Measurements from ENCODE around the gene ACTR1B.

The ACTR1B gene

DNA sequence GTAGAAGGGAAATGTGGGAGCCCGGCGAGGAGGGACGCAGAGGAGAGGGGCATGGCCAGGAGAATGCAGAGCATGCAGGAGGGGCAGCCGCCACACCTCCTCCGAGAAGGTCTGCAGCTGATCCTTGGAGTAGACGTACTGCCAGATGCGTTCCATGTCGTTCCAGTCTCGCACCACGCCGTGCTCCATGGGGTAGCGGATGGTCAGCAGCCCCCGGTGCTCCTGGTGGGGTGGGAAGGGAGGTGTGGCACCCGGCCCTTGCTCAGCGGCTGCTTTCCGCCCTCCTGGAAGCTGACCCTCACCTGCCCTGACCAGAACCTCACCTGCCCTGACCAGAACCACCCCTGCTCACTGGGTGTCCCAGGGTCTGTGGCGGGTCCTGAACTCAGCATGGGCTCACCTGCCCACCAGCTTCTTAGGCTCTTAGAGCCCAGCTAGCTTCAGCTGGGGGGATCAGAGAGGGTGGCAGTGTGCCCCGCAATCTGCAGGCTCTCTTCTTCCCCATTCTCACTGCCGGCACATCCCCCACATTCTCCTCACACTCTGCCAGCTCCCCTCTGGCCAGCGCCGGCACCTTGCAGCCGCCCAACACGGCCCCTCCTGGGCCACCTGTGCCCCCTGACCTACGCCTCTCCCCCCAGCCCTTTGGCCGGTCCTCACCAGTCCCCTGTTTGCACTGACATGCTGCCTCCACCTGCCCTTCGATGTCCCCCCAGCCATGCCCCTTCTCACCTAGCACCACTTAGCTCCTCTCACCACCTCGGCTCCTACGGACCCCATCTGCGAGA is 4.4 kb downstream of the ACTR1B start:
- TF ChIP-seq CTCF (IDR thresholded peaks at IDR 0.05; ENCODE audit: extremely low read depth, insufficient read depth, missing control alignments) = no peak
- DNase-seq (ENCODE audit: low spot score) = no peak
- in situ Hi-C loops (cut with MboI; ENCODE audit: low pct_unique_long_range_greater_than_20kb, low sequenced_read_pairs, unreplicated experiment) = loop anchor here (25.0 kb wide), 1 partner anchor 1597 kb away; no protein-coding TSS in a partner anchor

GRCh38 chr2:97658691-97659157 is 5.1 kb downstream of the ACTR1B start:
- in situ Hi-C loops (cut with MboI; ENCODE audit: low pct_unique_long_range_greater_than_20kb, low sequenced_read_pairs, unreplicated experiment) = loop anchor here (25.0 kb wide), 1 partner anchor 1596 kb away; no protein-coding TSS in a partner anchor
- TF ChIP-seq CTCF (IDR thresholded peaks at IDR 0.05; ENCODE audit: extremely low read depth, insufficient read depth, missing control alignments) = no peak
- DNase-seq (ENCODE audit: low spot score) = no peak

DNA sequence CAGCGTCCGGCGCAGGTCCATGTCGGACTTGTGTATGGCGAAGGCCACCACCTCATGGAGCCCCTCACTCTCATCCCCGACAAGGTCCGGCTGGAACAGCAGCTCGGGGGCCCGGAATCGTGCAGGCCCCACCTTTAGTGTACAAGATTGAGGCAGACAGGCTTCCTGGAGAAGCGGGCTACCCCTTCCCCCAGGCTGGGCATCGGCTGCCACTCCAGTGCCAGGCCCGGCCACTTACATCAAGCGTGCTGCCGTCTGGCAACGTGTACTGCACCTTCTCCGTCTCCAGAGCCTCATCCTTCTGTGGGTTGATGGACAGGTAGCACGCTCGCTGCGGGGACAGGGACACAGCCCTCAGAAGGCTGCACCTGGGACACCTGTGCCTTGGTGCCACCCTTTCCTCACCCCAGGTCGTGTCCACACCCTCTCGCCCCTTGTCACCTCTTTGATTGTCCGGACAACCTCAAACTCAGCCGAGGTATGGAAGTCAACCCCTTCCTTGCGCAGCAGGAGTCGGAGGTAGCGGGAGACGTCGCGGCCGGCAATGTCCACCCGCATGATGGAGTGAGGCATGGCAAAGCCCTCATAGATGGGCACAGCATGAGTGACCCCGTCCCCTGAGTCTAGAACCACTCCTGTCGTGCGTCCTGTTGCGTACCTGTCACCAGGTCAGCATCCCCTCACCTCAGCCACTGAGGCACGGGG is 5.7 kb downstream of the ACTR1B start:
- no peak for TF ChIP-seq CTCF (IDR thresholded peaks at IDR 0.05; ENCODE audit: extremely low read depth, insufficient read depth, missing control alignments)
- DNase-seq (ENCODE audit: low spot score) = no peak
- in situ Hi-C loops (cut with MboI; ENCODE audit: low pct_unique_long_range_greater_than_20kb, low sequenced_read_pairs, unreplicated experiment) = loop anchor here (25.0 kb wide), 1 partner anchor 1596 kb away; no protein-coding TSS in a partner anchor

DNA sequence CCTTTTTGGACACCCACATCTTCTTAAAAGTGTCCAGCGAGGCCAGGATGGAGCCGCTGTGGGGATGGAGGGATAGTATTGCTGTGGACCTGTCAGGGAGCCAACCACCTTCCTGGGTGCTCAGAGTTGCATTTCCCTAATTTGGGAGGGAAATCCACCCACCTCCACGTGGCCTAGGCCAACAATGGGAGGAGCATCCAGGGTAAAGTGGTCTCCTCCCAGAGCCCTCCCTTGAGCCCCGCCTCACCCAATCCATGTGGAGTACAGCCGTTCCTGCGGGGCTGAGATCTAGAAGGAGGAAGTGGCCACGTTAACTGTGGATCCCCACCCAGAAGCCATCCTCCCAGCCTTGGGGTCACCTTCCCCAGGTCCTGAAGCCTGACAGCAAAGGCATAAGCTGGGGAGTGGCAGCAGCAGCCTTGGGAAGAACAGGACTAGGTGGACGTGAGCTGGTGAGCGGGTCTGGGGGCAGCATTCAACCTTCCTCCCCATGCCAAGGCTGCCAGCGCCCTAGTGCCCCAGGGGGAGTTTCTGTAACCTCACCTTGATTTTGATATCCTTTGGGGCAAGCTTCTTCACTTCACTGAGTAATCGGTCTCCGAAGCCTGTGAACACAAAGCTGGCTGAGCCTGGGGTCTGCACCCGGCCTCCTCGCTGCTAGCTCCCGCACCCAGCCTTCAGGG is 6.8 kb downstream of the ACTR1B start:
- in situ Hi-C loops (cut with MboI; ENCODE audit: low pct_unique_long_range_greater_than_20kb, low sequenced_read_pairs, unreplicated experiment) = loop anchor here (25.0 kb wide), 1 partner anchor 1595 kb away; no protein-coding TSS in a partner anchor
- TF ChIP-seq CTCF (IDR thresholded peaks at IDR 0.05; ENCODE audit: extremely low read depth, insufficient read depth, missing control alignments) = no peak

GRCh38 chr2:97656129-97656755 is 7.6 kb downstream of the ACTR1B start:
- in situ Hi-C loops (cut with MboI; ENCODE audit: low pct_unique_long_range_greater_than_20kb, low sequenced_read_pairs, unreplicated experiment) = loop anchor here (25.0 kb wide), 1 partner anchor 1594 kb away; no protein-coding TSS in a partner anchor
- DNase-seq (ENCODE audit: low spot score) = no peak
- no peak for TF ChIP-seq CTCF (IDR thresholded peaks at IDR 0.05; ENCODE audit: extremely low read depth, insufficient read depth, missing control alignments)

More for the DNA sequence above, 6.8 kb downstream of the ACTR1B start:
- DNase-seq (ENCODE audit: low spot score) = peak; percentile 11

DNA sequence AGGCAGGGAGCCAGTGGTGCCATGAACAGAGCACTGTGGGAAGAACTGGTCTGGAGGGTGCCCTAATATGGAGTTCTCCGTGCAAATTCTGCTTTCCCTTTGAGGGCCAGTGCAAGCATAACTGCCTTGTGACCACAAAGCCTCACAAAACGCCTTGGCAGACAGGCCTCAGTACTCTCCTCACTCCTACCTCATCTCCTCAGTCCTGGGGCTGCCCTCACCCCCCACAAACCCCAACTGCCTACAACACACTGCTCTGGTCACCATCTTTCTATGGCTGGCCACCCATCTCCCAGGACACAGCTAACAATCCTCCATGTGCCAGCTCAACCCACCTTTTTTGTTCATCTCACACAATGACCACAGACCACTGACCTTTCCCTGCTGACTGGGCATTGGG is 9.1 kb downstream of the ACTR1B start:
- in situ Hi-C loops (cut with MboI; ENCODE audit: low pct_unique_long_range_greater_than_20kb, low sequenced_read_pairs, unreplicated experiment) = loop anchor here (25.0 kb wide), 1 partner anchor 1592 kb away; no protein-coding TSS in a partner anchor
- TF ChIP-seq CTCF (IDR thresholded peaks at IDR 0.05; ENCODE audit: extremely low read depth, insufficient read depth, missing control alignments) = no peak

More for the DNA sequence above, 9.1 kb downstream of the ACTR1B start:
- DNase-seq (ENCODE audit: low spot score) = no peak
